Measurements from ENCODE around the gene TP53BP1.
"Not testable (repeated sequence)": the region's sequence is repeated elsewhere in the genome, so short reads cannot be mapped to it uniquely, and the experiment has no call there.

TP53BP1 gene

GRCh38 chr15:43492673-43493601, at the start of gene TP53BP1:
TSS of gene TP53BP1 (minus strand) at chr15:43493156. CDS start at chr15:43493043, 113 bp downstream.
- DNase-seq (ENCODE audit: low read depth) = peak; percentile 93

- no peak for DNase-seq (ENCODE audit: low read depth)
Observed at GRCh38 chr15:43541785-43542184, 48.8 kb upstream of the TP53BP1 start.

- DNase-seq (ENCODE audit: low read depth) = no peak
Observed at GRCh38 chr15:43538091-43538490, 45.1 kb upstream of the TP53BP1 start.

- DNase-seq (ENCODE audit: low read depth) = no peak
Observed at GRCh38 chr15:43534897-43535296, 41.9 kb upstream of the TP53BP1 start.

GRCh38 chr15:43532826-43533225, 39.9 kb upstream of the TP53BP1 start:
- DNase-seq (ENCODE audit: low read depth) = not testable (repeated sequence)

- no peak for DNase-seq (ENCODE audit: low read depth)
Observed at GRCh38 chr15:43531018-43531670, 38.2 kb upstream of the TP53BP1 start.

- DNase-seq (ENCODE audit: low read depth) = no peak
Observed at GRCh38 chr15:43529587-43530345, 36.8 kb upstream of the TP53BP1 start.

- no peak for DNase-seq (ENCODE audit: low read depth)
Observed at GRCh38 chr15:43529141-43529540, 36.2 kb upstream of the TP53BP1 start.

GRCh38 chr15:43528542-43529007, 35.6 kb upstream of the TP53BP1 start:
- no peak for DNase-seq (ENCODE audit: low read depth)

- no peak for DNase-seq (ENCODE audit: low read depth)
Observed at GRCh38 chr15:43527802-43528541, 35.0 kb upstream of the TP53BP1 start.

- no peak for DNase-seq (ENCODE audit: low read depth)
Observed at GRCh38 chr15:43527016-43527801, 34.3 kb upstream of the TP53BP1 start.

GRCh38 chr15:43526261-43526930, 33.4 kb upstream of the TP53BP1 start:
- no peak for DNase-seq (ENCODE audit: low read depth)

- DNase-seq (ENCODE audit: low read depth) = no peak
Observed at GRCh38 chr15:43525131-43525530, 32.2 kb upstream of the TP53BP1 start.

- DNase-seq (ENCODE audit: low read depth) = no peak
Observed at GRCh38 chr15:43524254-43524845, 31.4 kb upstream of the TP53BP1 start.

GRCh38 chr15:43523646-43524045, 30.7 kb upstream of the TP53BP1 start:
- DNase-seq (ENCODE audit: low read depth) = no peak

- DNase-seq (ENCODE audit: low read depth) = no peak
Observed at GRCh38 chr15:43522247-43522646, 29.3 kb upstream of the TP53BP1 start.

- DNase-seq (ENCODE audit: low read depth) = no peak
Observed at GRCh38 chr15:43521419-43521818, 28.5 kb upstream of the TP53BP1 start.

GRCh38 chr15:43520138-43520537, 27.2 kb upstream of the TP53BP1 start:
- DNase-seq (ENCODE audit: low read depth) = no peak

- no peak for DNase-seq (ENCODE audit: low read depth)
Observed at GRCh38 chr15:43519196-43519595, 26.2 kb upstream of the TP53BP1 start.
